ENCODE measurements around the gene NEMP1. TPM values are rescaled to one million over a fixed set of nuclear protein-coding genes. Genes with fewer than 3 reads are reported as not detected.

The NEMP1 gene
- total and polyA plus RNA-seq, 2 of the 13 experiments (the other 11 are each of a cell fraction or from before 2014, with no cell fraction given): 11.4 to 12.9 TPM

DNA sequence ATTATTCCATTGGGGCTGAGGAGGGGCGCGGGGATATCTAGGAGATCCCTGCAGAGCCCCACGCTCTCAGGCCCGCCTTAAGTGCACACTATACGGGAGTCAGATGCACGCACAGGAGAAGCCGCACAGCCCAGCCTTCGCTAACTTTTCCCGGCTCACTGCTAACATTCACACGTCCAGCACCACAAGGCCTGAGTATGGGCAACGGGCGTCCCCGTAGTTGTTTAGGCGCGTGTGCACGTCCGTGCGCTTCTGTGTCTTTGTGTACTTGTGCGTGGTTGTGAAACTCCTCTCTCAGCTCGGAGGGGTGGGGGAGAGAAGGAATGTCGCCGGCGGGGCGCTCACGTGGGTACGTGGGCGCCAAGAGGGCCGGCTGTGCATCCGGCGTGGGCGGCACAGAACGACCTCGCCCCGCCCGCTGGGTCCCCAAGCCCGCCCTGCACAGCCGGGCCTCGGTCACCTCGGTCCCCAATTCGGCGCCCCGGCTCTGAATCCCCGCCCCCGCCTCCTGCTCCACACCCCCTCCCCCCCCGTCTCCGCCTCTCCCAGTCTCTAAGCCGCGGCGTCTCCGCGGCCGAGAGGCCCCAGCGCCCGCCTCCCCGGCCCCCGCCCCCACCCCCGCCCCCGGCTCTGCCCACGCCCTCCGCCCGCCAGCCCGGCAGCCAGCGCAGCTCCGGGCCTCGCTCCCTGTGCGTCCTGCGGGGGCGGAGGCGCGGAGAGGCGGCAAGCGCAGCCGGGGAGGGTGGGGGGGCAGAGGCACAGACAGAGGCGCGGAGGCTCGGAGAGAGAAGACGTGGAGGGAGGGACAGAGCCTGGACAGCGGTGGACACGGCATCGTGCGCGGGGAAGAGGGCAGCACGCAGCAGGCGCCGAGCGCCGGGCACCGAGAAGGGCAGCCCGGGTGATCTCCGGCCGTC is 10.0 kb upstream of the NEMP1 start, which contains the start of gene NAB2 (continued):
- TF ChIP-seq PHF5A (CRISPR knock-in tag; IDR thresholded peaks at IDR 0.05; ENCODE audit: low read depth, unreplicated experiment) (no peak), ZNF75D (CRISPR knock-in tag; IDR thresholded peaks at IDR 0.05; ENCODE audit: borderline replicate concordance) (no peak), TCF12 (IDR thresholded peaks at IDR 0.05) (no peak), TCF12 (CRISPR knock-in tag; IDR thresholded peaks at IDR 0.05) (peak; percentile 24; the same call in 1 of the 2 replicates), SOX5 (CRISPR knock-in tag; IDR thresholded peaks at IDR 0.05; ENCODE audit: borderline replicate concordance) (peak; percentile 70), CBX1 (IDR thresholded peaks at IDR 0.05; ENCODE audit: low read depth) (peak; percentile 26), HOXA7 (CRISPR knock-in tag; IDR thresholded peaks at IDR 0.05) (no peak), ZNF841 (CRISPR knock-in tag; IDR thresholded peaks at IDR 0.05; ENCODE audit: borderline replicate concordance) (no peak), ZNF790 (CRISPR knock-in tag; IDR thresholded peaks at IDR 0.05; ENCODE audit: borderline replicate concordance) (no peak; the same call in 1 of the 2 replicates), U2AF2 (IDR thresholded peaks at IDR 0.05; ENCODE audit: low read depth, low read length) (no peak), ZKSCAN8 (CRISPR knock-in tag; IDR thresholded peaks at IDR 0.05; ENCODE audit: borderline replicate concordance) (no peak), SIX1 (CRISPR knock-in tag; IDR thresholded peaks at IDR 0.05; ENCODE audit: borderline replicate concordance) (peak; percentile 33; the same call in 1 of the 2 replicates), SP4 (CRISPR knock-in tag; IDR thresholded peaks at IDR 0.05) (no peak), KDM6A (CRISPR knock-in tag; IDR thresholded peaks at IDR 0.05; ENCODE audit: low read depth) (no peak), NFATC3 (CRISPR knock-in tag; IDR thresholded peaks at IDR 0.05) (no peak), TP53 (CRISPR knock-in tag; conservative IDR thresholded peaks at IDR 0.05) (0 out of 2 replicates have a peak, but pooled peaks have one; percentile 62)
- TF ChIP-seq, protein P1, sequence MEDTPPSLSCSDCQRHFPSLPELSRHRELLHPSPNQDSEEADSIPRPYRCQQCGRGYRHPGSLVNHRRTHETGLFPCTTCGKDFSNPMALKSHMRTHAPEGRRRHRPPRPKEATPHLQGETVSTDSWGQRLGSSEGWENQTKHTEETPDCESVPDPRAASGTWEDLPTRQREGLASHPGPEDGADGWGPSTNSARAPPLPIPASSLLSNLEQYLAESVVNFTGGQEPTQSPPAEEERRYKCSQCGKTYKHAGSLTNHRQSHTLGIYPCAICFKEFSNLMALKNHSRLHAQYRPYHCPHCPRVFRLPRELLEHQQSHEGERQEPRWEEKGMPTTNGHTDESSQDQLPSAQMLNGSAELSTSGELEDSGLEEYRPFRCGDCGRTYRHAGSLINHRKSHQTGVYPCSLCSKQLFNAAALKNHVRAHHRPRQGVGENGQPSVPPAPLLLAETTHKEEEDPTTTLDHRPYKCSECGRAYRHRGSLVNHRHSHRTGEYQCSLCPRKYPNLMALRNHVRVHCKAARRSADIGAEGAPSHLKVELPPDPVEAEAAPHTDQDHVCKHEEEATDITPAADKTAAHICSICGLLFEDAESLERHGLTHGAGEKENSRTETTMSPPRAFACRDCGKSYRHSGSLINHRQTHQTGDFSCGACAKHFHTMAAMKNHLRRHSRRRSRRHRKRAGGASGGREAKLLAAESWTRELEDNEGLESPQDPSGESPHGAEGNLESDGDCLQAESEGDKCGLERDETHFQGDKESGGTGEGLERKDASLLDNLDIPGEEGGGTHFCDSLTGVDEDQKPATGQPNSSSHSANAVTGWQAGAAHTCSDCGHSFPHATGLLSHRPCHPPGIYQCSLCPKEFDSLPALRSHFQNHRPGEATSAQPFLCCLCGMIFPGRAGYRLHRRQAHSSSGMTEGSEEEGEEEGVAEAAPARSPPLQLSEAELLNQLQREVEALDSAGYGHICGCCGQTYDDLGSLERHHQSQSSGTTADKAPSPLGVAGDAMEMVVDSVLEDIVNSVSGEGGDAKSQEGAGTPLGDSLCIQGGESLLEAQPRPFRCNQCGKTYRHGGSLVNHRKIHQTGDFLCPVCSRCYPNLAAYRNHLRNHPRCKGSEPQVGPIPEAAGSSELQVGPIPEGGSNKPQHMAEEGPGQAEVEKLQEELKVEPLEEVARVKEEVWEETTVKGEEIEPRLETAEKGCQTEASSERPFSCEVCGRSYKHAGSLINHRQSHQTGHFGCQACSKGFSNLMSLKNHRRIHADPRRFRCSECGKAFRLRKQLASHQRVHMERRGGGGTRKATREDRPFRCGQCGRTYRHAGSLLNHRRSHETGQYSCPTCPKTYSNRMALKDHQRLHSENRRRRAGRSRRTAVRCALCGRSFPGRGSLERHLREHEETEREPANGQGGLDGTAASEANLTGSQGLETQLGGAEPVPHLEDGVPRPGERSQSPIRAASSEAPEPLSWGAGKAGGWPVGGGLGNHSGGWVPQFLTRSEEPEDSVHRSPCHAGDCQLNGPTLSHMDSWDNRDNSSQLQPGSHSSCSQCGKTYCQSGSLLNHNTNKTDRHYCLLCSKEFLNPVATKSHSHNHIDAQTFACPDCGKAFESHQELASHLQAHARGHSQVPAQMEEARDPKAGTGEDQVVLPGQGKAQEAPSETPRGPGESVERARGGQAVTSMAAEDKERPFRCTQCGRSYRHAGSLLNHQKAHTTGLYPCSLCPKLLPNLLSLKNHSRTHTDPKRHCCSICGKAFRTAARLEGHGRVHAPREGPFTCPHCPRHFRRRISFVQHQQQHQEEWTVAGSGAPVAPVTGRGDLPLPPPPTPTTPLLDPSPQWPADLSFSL (CRISPR knock-in tag; IDR thresholded peaks at IDR 0.05): peak; percentile 92
- TF ChIP-seq, protein P2, sequence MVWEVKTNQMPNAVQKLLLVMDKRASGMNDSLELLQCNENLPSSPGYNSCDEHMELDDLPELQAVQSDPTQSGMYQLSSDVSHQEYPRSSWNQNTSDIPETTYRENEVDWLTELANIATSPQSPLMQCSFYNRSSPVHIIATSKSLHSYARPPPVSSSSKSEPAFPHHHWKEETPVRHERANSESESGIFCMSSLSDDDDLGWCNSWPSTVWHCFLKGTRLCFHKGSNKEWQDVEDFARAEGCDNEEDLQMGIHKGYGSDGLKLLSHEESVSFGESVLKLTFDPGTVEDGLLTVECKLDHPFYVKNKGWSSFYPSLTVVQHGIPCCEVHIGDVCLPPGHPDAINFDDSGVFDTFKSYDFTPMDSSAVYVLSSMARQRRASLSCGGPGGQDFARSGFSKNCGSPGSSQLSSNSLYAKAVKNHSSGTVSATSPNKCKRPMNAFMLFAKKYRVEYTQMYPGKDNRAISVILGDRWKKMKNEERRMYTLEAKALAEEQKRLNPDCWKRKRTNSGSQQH (CRISPR knock-in tag; IDR thresholded peaks at IDR 0.05; ENCODE audit: low read depth): peak; percentile 68; the same call in 1 of the 2 replicates
- TF ChIP-seq, protein P3, sequence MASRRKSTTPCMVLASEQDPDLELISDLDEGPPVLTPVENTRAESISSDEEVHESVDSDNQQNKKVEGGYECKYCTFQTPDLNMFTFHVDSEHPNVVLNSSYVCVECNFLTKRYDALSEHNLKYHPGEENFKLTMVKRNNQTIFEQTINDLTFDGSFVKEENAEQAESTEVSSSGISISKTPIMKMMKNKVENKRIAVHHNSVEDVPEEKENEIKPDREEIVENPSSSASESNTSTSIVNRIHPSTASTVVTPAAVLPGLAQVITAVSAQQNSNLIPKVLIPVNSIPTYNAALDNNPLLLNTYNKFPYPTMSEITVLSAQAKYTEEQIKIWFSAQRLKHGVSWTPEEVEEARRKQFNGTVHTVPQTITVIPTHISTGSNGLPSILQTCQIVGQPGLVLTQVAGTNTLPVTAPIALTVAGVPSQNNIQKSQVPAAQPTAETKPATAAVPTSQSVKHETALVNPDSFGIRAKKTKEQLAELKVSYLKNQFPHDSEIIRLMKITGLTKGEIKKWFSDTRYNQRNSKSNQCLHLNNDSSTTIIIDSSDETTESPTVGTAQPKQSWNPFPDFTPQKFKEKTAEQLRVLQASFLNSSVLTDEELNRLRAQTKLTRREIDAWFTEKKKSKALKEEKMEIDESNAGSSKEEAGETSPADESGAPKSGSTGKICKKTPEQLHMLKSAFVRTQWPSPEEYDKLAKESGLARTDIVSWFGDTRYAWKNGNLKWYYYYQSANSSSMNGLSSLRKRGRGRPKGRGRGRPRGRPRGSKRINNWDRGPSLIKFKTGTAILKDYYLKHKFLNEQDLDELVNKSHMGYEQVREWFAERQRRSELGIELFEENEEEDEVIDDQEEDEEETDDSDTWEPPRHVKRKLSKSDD (CRISPR knock-in tag; IDR thresholded peaks at IDR 0.05; ENCODE audit: low read depth): peak; percentile 73

All from HepG2 (cell line).